KOPT-K1 (cell line): ENCODE measurements around the gene TNIK.

Experiments
- H3K27ac ChIP-seq: fragments of 200-600 bp; sonication (generic); 2 replicates; pipeline ENCODE4 v1.5.1; 2016; ENCODE audit warnings: antibody characterized with exemption, mild to moderate bottlenecking, low read depth, low read length; ENCODE audit not compliant: poor library complexity, severe bottlenecking
- H3K36me3 ChIP-seq: fragments of 200-600 bp; sonication (generic); 2 replicates; pipeline ENCODE4 v1.5.1; 2017; ENCODE audit warnings: antibody characterized with exemption, mild to moderate bottlenecking, low read length, moderate library complexity; ENCODE audit not compliant: insufficient read depth
- H3K9me3 ChIP-seq: fragments of 200-600 bp; sonication (generic); 2 replicates; pipeline ENCODE4 v1.5.1; 2017; ENCODE audit warnings: antibody characterized with exemption, low read length, mild to moderate bottlenecking; ENCODE audit not compliant: insufficient read depth, poor library complexity, severe bottlenecking

Gene TNIK

GRCh38 chr3:171459942-171460724, at the start of gene TNIK:
Gene TNIK (minus strand): TSS chr3:171460405. CDS start chr3:171460063, 342 bp downstream.
- H3K36me3 ChIP-seq: no peaks in the 10 kb centered on the region
- no peaks in the 10 kb centered on the region for H3K9me3 ChIP-seq
- H3K27ac ChIP-seq: no peak within 1 kb of the TSS

DNA sequence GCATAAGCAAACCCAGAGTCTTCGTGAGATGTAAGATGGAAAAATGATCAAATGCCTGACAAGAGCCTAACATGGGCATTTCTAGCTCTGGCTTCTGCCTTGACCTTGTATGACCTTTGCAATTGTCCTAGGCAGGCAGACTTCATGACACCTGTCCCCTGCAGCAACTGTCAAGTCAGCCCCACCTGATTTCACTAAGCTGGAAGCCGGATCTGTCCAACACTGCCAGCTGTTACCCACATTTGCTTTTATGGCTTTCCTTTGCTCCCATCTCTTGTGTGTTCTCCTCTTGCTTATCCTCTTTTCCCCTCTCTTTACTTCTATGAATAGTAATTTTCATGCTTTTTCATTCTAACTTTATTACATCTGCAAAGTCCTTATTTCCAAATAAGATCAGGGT, 48.5 kb upstream of the TNIK start:
- H3K36me3 ChIP-seq: no peaks in the 10 kb centered on the region
- peaks cover 7% of the 10 kb centered on the region for H3K9me3 ChIP-seq
- no peak overlapping the region for H3K27ac ChIP-seq

DNA sequence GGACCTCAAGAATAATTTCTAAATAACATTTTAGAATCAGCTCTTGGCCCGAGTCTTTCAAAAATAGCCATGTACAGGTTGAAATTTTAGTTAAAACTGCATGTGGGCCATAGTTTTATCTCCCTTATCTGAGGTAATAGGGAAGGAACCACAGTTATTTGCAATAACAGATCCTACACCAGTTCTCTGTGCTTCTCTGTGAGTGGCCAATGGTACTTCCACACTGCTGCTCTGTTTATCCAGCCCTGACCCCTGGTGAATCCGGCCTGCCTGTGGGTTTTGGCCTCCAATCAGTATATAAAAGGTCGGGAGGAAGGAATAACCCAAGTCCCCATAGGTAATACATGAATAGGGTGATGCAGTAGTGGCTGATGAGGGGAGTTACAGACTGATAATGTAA, 48.0 kb upstream of the TNIK start:
- Histone ChIP-seq H3K9me3 (peaks cover 7% of the 10 kb centered on the region), H3K27ac (no peak overlapping the region), H3K36me3 (no peaks in the 10 kb centered on the region)

DNA sequence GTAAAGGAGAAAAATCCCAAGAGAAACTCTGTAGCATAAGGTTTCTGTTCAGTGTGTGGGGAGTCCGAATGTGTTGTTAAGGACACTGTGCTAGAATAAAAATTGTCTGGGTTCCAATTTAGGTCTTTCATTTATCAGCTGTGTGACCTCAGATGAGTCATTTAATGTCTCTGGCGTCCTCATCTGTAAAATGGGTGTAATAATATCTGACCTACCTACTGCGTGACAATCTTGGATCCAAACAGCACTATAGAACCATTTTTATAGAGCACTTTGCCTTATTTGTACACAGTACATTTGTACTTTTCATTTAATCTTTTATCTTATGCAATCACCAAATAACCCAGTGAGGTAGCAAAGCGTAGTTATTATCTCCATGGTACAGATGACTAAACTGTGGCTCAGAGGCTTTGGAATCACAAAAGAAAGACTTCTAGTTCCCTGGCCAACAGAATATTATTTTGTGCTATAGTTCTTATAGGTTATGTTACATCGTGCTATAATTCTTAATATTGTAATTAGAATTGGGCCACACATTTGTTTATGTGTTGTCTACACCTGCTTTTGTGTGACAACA, 46.6 kb upstream of the TNIK start:
- Histone ChIP-seq H3K9me3 (peaks cover 7% of the 10 kb centered on the region), H3K36me3 (no peaks in the 10 kb centered on the region), H3K27ac (no peak overlapping the region)

DNA sequence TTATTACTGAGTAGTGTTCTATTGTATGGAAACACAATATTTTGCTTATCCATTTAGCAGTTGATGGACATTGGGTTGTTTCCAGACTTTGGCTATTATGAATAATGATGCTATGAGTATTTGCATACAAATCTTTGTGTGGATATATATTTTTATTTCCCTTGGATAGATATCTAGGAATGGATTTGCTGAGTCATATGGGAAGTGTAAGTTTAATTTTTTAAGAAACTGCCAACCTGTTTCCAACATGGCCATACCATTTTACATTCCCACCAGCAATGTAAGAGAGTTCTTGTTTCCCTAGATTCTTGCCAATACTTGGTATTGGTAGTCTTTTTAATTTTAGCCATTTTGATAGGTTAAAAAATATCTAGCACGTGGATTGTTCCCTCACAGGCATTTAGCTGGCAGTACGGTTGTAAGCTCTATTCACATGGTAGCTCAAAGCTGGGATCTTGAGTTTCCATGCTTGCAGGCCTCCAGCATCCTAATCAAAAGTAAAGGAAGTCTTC, 45.7 kb upstream of the TNIK start:
- H3K27ac ChIP-seq: no peak overlapping the region

DNA sequence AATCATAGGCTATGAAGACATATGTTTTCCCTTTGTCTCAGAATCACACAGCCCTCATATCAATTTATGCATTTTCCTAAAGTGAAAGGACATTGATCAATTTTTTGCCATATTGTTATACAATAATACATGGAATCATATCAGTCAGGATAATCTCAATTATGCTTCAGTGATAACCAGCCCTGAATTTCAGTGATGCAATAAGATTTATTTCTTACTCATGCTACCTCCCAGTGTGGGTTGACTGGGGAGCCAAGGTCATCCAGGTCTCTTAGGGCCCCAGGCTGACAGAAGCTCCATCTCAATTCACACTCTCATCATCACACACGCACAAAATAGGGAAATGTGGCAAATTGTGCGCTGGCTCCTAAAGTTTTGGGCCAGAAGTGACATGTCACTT, 44.2 kb upstream of the TNIK start:
- Histone ChIP-seq H3K36me3 (no peaks in the 10 kb centered on the region), H3K27ac (no peak overlapping the region), H3K9me3 (peaks cover 7% of the 10 kb centered on the region)

More for the DNA sequence above, 45.7 kb upstream of the TNIK start:
- Histone ChIP-seq H3K36me3 (no peaks in the 10 kb centered on the region), H3K9me3 (peaks cover 7% of the 10 kb centered on the region)

DNA sequence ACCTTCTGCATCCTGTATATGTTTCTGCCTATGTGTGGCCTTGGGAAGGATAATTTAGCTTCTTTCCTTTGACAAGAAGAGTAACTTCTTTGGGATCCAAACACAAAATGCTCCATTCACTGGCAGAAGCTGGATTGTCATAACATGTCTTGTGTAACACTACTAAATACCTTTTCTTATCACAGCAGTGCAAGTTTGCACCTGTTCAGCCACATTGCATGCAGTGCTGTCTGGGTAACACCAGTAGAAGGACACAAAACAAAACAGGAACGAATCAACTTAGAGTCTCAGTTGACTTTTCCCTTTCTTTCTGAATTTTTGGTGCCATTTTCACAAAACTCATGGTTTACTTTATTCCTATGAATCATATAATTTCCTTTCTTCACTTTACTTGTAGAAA, 43.6 kb upstream of the TNIK start:
- Histone ChIP-seq H3K27ac (no peak overlapping the region), H3K9me3 (peaks cover 7% of the 10 kb centered on the region), H3K36me3 (no peaks in the 10 kb centered on the region)

GRCh38 chr3:171498921-171499320, 38.7 kb upstream of the TNIK start:
- no peaks in the 10 kb centered on the region for H3K36me3 ChIP-seq
- no peak overlapping the region for H3K27ac ChIP-seq
- H3K9me3 ChIP-seq: no peaks in the 10 kb centered on the region

GRCh38 chr3:171497468-171497867, 37.3 kb upstream of the TNIK start:
- Histone ChIP-seq H3K27ac (no peak overlapping the region), H3K9me3 (no peaks in the 10 kb centered on the region), H3K36me3 (no peaks in the 10 kb centered on the region)

GRCh38 chr3:171495413-171495812, 35.2 kb upstream of the TNIK start:
- Histone ChIP-seq H3K9me3 (no peaks in the 10 kb centered on the region), H3K27ac (no peak overlapping the region), H3K36me3 (no peaks in the 10 kb centered on the region)

GRCh38 chr3:171494457-171495109, 34.4 kb upstream of the TNIK start:
- Histone ChIP-seq H3K9me3 (no peaks in the 10 kb centered on the region), H3K36me3 (no peaks in the 10 kb centered on the region), H3K27ac (no peak overlapping the region)

- no peaks in the 10 kb centered on the region for H3K36me3 ChIP-seq
- H3K27ac ChIP-seq: peak overlapping the region; percentile 58
- no peaks in the 10 kb centered on the region for H3K9me3 ChIP-seq
These were observed 31.2 kb upstream of the TNIK start for GRCh38 chr3:171491361-171491760.

GRCh38 chr3:171490901-171491300, 30.7 kb upstream of the TNIK start:
- Histone ChIP-seq H3K36me3 (no peaks in the 10 kb centered on the region), H3K9me3 (no peaks in the 10 kb centered on the region), H3K27ac (peak overlapping the region; percentile 58)

DNA sequence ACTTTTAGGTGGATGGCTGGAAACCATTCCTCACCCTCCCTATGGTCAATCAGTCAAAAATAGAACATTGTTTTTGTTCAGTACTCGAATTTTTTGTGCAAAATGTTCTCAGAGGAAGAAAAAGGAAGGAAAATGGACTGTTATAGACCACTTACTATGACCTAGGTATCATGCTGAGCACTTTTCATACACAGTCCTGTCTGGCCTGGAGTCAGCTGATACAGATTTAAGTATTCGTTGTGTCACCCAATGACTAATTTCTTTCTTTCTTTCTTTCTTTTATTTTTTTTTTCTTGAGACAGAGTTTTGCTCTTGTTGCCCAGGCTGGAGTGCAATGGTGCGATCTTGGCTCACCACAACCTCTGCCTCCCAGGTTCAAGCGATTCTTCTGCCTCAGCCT, 29.1 kb upstream of the TNIK start:
- no peak overlapping the region for H3K27ac ChIP-seq
- H3K36me3 ChIP-seq: no peaks in the 10 kb centered on the region
- no peaks in the 10 kb centered on the region for H3K9me3 ChIP-seq

DNA sequence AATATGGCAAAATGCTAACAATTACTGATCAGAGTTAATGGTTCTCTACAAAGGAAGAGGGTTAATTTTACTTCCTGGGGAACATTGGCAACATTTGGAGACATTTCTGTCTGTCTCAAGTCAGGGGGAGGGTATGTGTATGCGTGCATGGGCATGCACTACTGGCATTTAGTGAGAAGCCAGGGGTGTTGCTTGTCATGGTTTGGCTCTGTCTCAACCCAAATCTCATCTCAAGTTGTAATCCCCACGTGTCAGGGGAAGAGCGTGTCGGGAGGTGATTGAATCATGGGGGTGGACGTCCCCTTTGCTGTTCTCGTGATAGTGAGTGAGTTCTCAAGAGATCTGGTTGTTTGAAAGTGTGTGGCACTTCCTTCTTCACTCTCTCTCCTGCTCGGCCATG, 28.3 kb upstream of the TNIK start:
- Histone ChIP-seq H3K27ac (no peak overlapping the region), H3K36me3 (no peaks in the 10 kb centered on the region), H3K9me3 (no peaks in the 10 kb centered on the region)
